ENCODE measurements around the gene LMAN1L.
"Not testable (repeated sequence)": the region's sequence is repeated elsewhere in the genome, so short reads cannot be mapped to it uniquely, and the experiment has no call there.

DNA sequence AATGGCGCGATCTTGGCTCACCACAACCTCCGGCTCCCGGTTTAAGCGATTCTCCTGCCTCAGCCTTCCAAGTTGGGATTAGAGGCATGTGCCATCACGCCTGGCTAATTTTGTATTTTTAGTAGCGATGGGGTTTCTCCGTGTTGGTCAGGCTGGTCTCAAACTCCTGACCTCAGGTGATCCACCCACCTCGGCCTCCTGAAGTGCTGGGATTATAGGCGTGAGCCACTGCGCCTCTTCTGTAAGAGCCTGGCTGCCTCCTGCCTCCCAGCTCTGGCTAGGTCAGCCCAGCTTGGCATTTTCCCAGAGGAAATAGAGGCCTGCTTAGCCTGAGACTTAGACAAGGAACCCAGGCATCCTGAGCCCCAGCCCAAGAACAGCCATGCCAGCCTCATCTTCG is 26.6 kb upstream of the LMAN1L start:
- not testable (repeated sequence) for TF ChIP-seq CTCF (IDR thresholded peaks at IDR 0.05; ENCODE audit: low read length); EZH2 (IDR thresholded peaks at IDR 0.05; ENCODE audit: borderline replicate concordance, low read length)
